ENCODE results near the gene CAVIN1. TPM values are rescaled to one million over a fixed set of nuclear protein-coding genes. Genes with fewer than 3 reads are reported as not detected.
"Not testable (repeated sequence)": the region's sequence is repeated elsewhere in the genome, so short reads cannot be mapped to it uniquely, and the experiment has no call there.

CAVIN1 gene, protein sequence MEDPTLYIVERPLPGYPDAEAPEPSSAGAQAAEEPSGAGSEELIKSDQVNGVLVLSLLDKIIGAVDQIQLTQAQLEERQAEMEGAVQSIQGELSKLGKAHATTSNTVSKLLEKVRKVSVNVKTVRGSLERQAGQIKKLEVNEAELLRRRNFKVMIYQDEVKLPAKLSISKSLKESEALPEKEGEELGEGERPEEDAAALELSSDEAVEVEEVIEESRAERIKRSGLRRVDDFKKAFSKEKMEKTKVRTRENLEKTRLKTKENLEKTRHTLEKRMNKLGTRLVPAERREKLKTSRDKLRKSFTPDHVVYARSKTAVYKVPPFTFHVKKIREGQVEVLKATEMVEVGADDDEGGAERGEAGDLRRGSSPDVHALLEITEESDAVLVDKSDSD
- total RNA-seq, result 817 and 880 TPM in 2 replicates

DNA sequence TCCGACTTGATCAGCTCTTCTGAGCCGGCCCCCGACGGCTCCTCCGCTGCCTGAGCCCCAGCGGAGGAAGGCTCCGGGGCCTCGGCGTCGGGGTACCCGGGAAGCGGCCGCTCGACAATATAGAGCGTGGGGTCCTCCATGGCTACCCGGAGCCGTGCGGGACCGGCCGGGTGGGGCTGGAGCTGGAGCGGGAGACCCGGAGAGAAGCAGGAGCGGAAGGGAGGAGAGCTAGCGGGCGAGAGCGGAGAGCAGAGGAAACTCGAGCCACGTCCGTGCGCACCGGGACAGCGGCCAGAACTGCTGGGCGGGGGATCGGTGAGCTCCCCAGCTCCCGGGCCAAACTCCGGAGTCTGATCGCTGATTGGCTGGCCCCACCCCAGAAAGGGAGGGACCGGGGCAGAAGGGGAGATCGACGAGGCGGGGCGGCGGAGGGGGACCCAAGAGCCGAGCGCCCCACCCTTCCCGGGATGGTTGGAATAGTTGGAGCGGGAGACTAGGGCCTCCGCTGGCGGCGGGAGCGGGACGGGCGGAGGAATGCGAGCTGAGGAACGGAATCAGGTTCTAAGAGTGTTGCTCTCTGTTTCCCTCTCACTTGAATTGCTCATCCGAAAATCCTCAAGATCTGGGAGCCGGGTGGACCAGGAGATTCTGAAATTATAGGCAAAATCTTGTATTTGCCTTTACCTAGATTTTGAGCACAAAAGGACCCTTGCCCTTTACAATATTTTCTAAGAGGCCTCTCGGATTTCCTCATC is at the start of gene CAVIN1:
Gene CAVIN1 (minus strand): TSS at position 299 of the 755 bp plus-strand sequence. CDS start 159 bp downstream, at position 140.
- peak; percentile 87 for DNase-seq (ENCODE audit: low read depth, low spot score)

DNA sequence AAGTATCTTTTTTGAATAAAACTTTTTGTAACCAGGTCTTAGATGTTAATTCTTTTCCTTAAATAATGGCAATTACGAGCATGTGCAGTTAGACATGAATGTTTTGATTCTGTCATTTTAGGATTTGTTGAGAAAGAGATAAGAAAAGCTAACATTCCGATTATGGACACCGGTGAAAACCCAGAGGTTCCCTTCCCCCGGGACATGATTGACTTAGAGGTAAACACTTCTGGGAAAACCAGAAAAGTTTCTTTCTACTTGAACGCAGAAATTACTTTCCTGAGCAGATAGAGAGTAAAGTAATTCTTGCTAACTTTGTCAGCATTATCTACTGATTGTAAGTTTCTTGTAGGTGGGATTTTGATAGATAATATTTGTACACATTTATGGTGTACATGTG is 44.8 kb upstream of the CAVIN1 start:
- no peak for DNase-seq (ENCODE audit: low read depth, low spot score)

DNA sequence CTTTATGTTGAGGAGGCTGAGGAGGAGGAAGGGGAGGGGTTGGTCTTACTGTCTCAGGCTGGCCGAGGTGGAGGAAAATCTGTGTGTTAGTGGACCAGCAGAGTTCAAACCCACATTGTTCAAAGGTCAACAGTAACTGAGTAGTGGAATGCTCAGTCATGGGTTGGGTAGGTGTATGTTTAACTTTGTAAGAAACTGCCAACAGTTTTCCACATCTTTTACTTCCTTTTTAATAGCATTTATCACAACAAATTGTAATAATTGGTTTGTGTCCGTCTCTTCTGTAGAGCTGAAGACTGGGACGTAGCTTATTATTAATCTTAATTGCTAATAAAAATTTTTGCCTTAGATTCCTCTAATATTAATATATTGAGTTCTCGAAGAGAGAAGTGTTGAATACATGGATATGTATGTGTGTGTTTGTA is 40.9 kb upstream of the CAVIN1 start:
- no peak for DNase-seq (ENCODE audit: low read depth, low spot score)

DNA sequence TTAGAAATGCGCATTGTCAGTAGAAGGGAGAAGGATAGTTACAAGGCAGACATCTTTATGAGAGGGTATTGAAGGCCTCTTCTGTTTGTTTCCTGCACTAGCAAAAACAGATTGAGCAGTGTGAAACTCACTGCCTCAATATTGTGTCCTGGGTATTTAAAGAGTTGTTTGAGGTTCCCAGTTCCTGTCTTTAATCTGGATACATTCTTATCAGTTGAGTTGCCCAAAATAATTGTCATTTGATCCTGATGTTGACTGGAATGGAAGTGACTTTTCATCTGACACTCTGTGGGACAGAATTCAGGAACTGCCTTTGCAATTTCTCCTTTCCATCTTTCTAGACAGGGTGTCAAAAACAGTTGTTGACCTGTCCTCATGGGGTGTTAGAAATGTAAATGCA is 37.3 kb upstream of the CAVIN1 start:
- no peak for DNase-seq (ENCODE audit: low read depth, low spot score)

DNA sequence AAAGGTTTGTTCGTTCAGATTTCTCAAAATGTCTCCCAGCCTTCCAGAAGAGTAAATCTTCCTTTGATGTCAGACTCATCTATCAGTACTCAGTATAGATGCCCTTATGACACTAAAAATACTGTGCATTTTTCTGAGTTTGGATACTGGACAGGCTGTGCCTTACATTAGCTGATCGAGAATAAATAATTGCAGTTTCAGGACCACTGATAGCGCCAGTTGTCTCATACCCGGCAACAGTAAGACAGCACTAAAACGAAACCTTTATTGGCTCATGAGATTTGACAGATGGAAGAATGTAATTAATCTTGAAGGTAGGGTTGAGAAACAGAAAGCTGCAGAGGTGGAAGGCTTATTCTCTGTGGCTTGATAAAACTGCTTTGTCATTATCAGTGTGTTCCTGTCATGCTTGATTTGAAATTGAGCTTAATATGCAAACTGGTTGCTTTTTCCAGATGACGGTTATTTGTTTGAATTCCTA is 36.8 kb upstream of the CAVIN1 start:
- DNase-seq (ENCODE audit: low read depth, low spot score), result no peak

DNA sequence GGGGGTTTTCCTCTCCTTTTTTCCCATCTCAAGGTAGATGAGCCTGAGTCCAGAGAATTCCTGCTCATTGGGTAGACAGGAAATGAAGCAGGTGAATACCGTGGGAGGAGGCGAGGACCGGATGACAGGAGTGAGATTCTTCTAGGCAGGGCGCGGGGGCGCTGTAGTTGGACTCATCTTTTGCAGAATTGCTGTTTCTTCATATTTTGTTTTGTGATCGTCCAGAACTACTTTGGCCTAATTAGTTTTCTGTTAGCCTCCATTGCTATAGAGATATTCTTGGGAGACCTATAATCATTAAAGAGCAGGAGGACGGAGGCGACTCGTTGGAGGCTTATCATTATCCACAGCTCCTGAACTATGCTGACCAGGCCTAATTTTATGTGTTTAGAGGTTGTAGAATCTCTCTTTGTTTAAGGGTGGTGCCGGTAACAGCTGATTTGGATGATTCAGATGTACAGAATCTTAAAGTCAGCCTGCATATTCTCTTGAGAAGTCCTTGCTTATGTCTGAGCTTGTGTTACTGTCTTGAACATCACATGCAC is 36.3 kb upstream of the CAVIN1 start:
- DNase-seq (ENCODE audit: low read depth, low spot score), result no peak

DNA sequence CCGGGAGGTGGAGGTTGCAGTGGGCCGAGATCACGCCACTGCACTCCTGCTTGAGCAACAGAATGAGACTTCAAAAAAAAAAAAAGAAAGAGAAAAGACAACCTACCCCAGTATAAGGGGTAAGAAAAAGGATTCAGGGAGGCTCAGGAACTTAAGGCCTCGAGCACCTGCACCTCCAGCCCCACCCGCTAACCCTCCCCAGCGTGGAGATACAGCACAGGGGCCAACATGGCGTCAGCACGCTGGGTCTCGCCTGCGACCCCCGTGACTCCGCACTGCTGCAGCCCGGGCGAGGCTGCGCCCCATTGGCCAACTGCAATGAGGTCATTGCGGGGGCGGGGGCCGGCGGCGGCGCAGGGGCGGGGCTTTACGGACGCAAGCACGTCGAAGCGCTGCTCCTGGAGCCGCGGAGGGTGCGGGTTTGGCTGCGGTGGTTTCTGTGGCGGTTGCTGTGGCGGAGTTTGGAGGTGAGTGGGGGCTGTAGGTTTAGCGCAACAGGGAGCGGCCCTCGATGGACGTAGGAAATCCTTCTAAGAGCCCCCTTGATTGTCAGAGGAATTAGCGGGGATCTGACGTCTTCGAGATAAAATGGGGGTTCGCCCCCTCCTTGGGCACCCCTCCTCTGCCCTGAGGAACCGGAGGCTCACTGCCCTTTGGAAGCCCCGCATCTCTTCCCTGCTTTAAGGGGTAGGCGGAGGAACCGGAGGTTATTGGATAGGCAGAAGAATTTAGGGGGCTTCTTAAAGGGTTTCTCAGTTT is 35.6 kb upstream of the CAVIN1 start, which contains the start of gene ATP6V0A1:
Gene ATP6V0A1 (plus strand): TSS at position 382 of the 759 bp plus-strand sequence. CDS start 2,017 bp downstream, outside the sequence.
- DNase-seq (ENCODE audit: low read depth, low spot score), result peak; percentile 56

DNA sequence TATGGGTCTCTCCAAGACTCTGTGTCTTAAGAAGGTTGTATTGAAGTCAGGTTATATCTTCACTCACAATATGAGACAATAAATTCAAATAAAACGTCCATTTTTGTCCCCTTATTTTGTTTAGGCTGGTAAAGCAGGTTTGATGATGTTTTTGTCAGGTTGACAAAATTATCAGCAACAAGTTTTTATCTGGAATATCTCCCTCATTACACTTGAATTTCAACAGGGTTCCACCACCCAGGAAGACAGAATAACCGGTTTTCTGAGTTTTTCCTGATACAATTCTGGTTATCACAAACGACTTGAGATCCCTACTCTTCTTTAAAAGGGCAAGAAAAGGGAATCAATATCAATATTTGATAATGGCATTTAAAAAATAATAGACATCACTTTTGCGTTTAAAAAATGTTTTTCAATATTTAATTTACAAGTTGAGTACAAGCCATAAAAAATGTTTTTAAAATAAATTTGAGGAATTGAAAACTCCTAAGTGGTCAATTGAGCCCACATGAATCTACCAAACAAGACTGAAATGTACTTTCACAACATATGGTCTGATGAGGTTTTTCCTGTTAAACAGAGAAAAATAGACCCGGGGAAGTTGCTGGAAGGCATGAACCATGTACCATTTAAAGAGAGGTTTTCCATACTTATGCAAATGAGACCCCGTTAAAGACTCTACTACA is 34.2 kb upstream of the CAVIN1 start:
- no peak for DNase-seq (ENCODE audit: low read depth, low spot score)

DNA sequence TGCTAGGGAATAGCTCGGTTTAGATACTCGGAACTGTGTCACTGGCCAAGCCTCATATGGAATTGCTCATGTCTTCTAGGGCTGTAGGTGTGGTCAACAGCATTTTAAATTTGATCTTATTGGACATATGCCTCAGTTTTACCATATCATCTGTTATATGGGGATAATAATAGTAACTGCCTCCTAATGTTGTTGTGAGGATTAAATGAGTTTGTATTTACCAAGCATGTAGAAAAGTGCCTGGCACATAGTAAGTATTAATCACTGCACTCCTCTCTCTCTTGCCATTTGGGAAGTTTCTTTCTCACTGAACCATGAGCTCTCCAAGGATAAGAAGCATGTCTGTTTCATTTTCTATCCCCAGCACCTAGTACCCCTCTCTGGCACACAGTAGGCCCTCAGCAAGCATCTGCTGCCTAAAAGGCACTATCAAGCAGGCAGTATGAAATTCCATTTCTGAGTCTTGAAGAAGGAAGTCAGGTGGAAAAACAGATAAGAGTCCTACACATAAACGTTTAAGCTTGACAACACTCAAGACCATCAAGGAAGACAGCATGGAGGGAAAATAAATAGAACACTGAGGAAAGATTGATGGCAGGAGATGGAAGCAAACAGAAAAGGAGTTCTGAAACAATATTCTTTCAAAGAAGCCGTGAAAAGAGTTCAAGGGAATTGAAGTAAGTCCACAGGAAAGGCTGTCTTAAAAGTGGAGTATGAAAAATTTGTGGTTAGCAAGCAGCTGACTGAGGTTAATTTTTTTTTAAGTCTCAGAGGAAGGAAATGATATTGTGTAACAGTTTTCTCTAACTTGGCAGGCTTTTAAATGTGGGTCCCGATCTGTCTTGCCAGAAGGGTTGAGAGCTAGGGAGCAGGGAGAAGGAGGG is 33.4 kb upstream of the CAVIN1 start:
- peak; percentile 50 for DNase-seq (ENCODE audit: low read depth, low spot score)

DNA sequence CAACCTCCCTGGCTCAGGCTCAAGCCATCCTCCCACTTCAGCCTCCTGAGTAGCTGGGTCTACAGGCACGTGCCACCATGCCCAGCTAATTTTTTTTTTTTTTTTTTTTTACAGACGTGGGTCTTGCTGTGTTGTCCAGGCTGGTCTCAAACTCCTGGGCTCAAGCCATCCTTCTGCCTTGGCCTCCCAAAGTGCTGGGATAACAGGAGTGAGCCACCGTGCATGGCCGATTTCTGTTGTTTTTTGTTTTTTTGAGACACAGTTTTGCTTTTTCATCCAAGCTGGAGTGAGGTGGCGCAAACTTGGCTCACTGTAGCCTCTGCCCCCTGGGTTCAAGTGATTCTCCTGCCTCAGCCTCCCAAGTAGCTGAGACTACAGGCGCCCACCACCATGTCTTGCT is 31.9 kb upstream of the CAVIN1 start:
- DNase-seq (ENCODE audit: low read depth, low spot score), result not testable (repeated sequence)

DNA sequence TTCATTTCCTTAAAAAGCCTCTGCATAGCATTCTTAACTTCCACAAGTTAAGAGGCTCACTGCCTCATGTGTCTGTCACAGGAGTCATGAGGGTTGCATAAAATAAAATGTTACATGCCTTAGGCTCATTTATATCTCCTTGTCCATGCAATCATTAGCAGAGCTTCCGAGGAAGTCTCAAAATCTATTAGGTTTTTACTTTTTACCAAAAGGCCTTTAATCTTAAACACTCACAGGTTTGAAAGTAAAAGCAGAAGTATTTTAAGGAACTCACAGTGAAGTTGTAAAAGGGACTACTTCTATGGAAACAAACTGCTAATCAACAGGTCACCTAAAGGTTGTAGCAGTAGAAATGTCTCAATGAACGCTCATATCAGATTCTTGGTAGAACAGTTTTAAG is 30.4 kb upstream of the CAVIN1 start:
- no peak for DNase-seq (ENCODE audit: low read depth, low spot score)

DNA sequence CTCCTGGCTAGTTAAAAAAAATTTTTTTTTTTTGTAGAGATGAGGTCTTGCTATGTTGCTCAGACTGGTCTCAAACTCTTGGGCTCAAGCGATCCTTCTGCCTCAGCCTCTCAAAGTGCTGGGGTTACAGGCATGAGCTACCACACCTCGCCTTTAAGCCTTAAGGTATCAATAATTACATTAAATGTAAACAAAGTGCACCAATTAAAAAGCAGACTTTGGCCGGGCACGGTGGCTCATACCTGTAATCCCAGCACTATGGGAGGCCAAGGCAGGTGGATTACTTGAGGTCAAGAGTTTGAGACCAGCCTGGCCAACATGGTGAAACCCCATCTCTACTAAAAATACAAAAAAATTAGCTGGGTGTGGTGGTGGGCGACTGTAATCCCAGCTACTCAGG is 28.2 kb upstream of the CAVIN1 start:
- not testable (repeated sequence) for DNase-seq (ENCODE audit: low read depth, low spot score)

DNA sequence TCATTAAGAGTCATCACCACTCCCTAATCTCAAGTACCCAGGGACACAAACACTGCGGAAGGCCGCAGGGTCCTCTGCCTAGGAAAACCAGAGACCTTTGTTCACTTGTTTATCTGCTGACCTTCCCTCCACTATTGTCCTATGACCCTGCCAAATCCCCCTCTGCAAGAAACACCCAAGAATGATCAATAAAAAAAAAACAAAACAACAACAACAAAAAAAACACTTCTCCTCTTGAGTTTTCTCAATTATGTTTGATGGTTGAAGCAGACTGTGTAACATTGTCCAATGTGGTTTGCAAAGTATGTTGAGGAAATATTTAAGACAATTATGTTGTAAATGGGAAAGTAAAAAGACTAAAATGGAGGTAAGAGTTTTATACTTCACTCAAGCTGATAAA is 26.8 kb upstream of the CAVIN1 start:
- DNase-seq (ENCODE audit: low read depth, low spot score), result not testable (repeated sequence)

DNA sequence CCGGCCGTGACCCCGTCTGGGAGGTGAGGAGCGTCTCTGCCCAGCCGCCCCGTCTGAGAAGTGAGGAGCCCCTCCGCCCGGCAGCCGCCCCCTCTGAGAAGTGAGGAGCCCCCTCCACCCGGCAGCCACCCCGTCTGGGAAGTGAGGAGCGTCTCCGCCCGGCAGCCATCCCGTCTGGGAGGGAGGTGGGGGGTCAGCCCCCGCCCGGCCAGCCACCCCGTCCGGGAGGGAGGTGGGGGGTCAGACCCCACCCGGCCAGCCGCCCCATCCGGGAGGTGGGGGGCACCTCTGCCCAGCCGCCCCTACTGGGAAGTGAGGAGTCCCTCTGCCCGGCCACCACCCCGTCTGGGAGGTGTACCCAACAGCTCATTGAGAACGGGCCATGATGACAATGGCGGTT is 26.1 kb upstream of the CAVIN1 start:
- not testable (repeated sequence) for DNase-seq (ENCODE audit: low read depth, low spot score)

DNA sequence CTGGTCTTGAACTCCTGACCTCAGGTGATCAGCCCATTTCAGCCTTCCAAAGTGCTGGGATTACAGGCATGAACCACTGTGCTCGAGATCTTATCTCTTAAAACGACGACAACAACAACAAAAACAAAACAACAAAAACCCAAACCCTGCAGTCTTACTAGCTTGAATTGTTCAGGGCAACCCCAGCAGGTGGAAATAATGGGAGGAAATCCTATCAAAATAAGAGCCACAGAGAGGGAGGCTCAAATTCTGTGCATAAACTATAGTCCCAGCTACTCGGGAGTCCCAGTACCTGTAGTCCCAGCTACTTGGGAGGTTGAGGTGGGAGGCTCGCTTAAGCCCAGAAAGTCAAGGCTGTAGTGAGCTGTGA is 19.1 kb upstream of the CAVIN1 start:
- no peak for DNase-seq (ENCODE audit: low read depth, low spot score)

DNA sequence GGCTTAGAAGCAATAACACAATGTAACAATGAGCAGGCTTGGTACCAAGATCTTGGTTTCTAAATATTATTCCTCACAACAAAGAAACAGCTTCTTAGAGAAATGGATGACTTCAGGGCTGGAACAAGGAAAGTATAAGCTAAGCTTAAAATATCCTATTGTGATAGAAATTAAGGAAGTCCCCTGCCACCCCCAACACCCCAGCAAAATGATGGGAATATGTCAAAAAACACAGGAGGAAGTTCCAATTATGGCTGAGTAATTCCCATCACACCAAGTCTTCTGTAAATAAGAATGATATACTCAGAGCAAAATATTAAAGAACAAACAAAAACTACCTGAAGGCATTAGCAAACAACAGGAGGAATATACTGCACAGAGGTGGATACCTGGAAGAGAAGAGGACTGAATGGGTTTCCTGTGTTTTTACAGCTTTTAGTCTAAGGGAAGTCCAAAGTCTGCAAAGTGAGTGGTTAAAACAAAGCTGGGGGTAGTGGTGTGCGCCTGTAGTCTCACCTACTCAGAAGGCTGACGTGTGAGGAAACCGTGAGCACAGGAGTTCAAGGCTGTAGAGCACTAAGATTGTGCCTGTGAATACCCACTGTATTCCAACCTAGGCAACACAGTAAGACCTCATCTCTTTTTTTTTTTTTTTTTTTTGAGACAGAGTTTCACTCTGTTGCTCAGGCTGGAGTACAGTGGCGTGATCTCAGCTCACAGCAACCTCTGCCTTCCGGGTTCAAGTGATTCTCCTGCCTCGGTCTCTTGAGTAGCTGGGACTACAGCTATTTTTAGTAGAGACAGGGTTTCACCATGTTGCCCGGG is 18.5 kb upstream of the CAVIN1 start:
- DNase-seq (ENCODE audit: low read depth, low spot score), result no peak

DNA sequence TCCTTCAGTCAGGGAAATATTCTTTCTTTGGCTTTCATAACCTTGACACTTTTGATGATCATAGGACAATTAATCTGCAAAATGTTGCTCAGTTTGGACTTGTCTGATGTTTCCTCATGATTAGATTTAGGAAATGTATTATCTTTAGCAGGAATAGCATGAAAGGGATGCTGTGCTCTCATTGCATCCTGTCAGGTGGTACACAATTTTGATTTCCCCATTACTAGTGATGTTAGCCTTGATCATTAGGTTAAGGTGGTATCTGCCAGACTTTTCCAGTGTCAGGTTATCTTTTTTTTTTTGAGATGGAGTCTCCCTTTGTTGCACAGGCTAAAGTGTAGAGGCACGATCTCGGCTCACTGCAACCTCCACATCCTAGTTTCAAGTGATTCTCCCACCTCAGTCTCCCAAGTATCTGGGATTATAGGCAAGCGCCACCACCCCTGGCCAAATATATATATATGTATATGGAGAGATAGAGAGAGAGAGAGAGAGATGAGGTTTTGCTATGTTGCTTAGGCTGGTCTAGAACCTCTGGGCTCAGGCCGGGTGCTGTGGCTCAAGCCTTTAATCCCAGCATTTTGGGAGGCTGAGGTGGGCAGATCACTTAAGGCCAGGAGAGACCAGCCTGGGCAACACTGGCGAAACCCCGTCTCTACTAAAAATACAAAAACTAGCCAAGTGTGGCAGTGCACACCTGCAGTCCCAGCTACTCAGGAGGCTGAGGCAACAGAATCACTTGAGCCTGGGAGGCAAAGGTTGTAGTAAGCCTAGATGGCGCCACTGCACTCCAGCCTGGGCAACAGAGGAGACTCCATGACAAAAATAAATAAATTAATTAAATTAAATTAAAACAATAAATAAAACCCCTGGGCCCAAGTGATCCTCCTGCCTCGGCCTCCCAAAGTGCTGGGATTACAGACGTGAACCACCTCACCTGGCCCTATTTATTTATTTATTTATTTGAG is 15.8 kb upstream of the CAVIN1 start:
- no peak for DNase-seq (ENCODE audit: low read depth, low spot score)

DNA sequence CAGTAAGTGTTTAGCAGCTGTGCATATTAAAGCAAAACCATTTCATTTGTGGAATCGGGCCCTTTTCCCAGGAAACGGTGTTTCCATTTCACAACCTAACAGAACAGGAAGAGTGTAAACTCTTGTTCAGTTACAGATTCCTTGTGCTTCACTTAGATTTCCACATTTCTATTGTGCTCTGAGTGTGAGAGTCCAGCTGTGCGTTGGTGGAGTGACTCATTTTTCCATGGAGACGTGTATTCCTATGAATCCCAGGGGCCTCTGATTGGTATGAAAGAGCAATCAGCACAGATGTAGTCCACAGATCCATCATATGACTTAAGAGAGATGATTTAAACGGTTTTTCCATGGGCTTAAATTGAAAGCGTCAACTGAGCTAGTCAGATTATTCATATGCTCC is 13.3 kb upstream of the CAVIN1 start:
- DNase-seq (ENCODE audit: low read depth, low spot score), result peak; percentile 90
